Small intestine (tissue), 7 donors: Measurements from ENCODE around the gene CNR2. TPM values are rescaled to one million over a fixed set of nuclear protein-coding genes. Genes with fewer than 3 reads are reported as not detected.
"Not testable (repeated sequence)": the region's sequence is repeated elsewhere in the genome, so short reads cannot be mapped to it uniquely, and the experiment has no call there.

Experiments used
- DNase-seq, 2 donors: peaks; one replicate each; pipeline versions ENCODE4 v3.0.0 to v3.0.0-alpha.2; 2013
- FAIRE-seq: peaks from 2 replicates; lab custom pipeline; 2012; peaks lifted over from hg19 to GRCh38; lab: Jason Lieb, UNC
- H3K27ac ChIP-seq, 3 donors: one replicate each; pipeline ENCODE4 v1.5.1; 2013; ENCODE audit warnings: low read length in 2 of 3, mild to moderate bottlenecking in 2 of 3, control low read depth in 1 of 3, inconsistent platforms in 1 of 3, low read depth in 1 of 3, moderate library complexity in 1 of 3
- H3K27me3 ChIP-seq, 3 donors: one replicate each; pipeline ENCODE4 v1.6.1; 2013; ENCODE audit warnings: low read length in 3 of 3, inconsistent platforms in 1 of 3; ENCODE audit not compliant: control insufficient read depth in 3 of 3, insufficient read depth in 3 of 3
- H3K36me3 ChIP-seq, 3 donors: one replicate each; pipeline ENCODE4 v1.6.1; 2013; ENCODE audit warnings: low read length in 3 of 3, inconsistent platforms in 1 of 3, low read depth in 1 of 3, mild to moderate bottlenecking in 1 of 3, moderate library complexity in 1 of 3; ENCODE audit not compliant: control insufficient read depth in 3 of 3, insufficient read depth in 2 of 3
- H3K4me1 ChIP-seq, 3 donors: one replicate each; pipeline ENCODE4 v1.6.1; 2013; ENCODE audit warnings: low read length in 2 of 3, inconsistent platforms in 1 of 3, low read depth in 1 of 3, mild to moderate bottlenecking in 1 of 3, moderate library complexity in 1 of 3; ENCODE audit not compliant: control insufficient read depth in 3 of 3, insufficient read depth in 2 of 3
- H3K4me3 ChIP-seq, 3 donors: one replicate each; pipeline ENCODE4 v1.5.1; 2013; ENCODE audit warnings: low read length in 3 of 3, control low read depth in 1 of 3, inconsistent platforms in 1 of 3, low read depth in 1 of 3, mild to moderate bottlenecking in 1 of 3, moderate library complexity in 1 of 3
- H3K9me3 ChIP-seq, 2 donors: one replicate each; pipeline ENCODE4 v1.6.1; 2013; ENCODE audit warnings: low read depth in 1 of 2, low read length in 1 of 2; ENCODE audit not compliant: control insufficient read depth in 2 of 2, insufficient read depth in 1 of 2
- WGBS, 3 donors: extraction: QIAGEN DNeasy Blood & Tissue Kit; methylation state at CpG; one replicate each; pipeline ENCODE4 v1.1.7; 2013; 5-methylcytosine and 5-hydroxymethylcytosine counted together
- polyA plus RNA-seq, 4 donors: library from polyadenylated mRNA; stranded (reverse) in 3 of 4; unstranded in 1 of 4; fragments of 200-250 nt in 3 of 4; fragments of 120-200 nt in 1 of 4; gene quantifications; one replicate each; pipeline versions ENCODE4 v1.2.1 to v1.2.3, GENCODE V29; 2013
- donor health status: healthy with polysubstance abuse.
- donor health status: control.
- donor health status: control.
- donor health status: Bipolar disorder and iron deficiency.
- donor health status: healthy.

CNR2 gene
- polyA plus RNA-seq, 4 donors, result 0.10 to 0.15 TPM; not detected in 2

GRCh38 chr1:23848673-23849616, 64.2 kb downstream of the CNR2 start:
- no peak for FAIRE-seq
- Histone ChIP-seq H3K4me1 (no peaks in the 10 kb centered on the region), H3K27ac (no peak overlapping the region), H3K4me3 (no peak overlapping the region), H3K36me3 (peaks cover 0 to 33% (median 13%) of the 10 kb centered on the region in 3 donors), H3K27me3 (no peaks in the 10 kb centered on the region), H3K9me3 (peaks cover 0 to 14% of the 10 kb centered on the region in 2 donors)
- no peak for DNase-seq
- 91 to 95% (median 91%) methylated on average over 11 to 12 of the region's 12 CpGs for WGBS, 3 donors

GRCh38 chr1:23847482-23848095, 65.6 kb downstream of the CNR2 start:
- H3K9me3 ChIP-seq, result peaks cover 0 to 14% of the 10 kb centered on the region in 2 donors
- DNase-seq, result not testable (repeated sequence)
- H3K36me3 ChIP-seq, result peaks cover 0 to 35% (median 13%) of the 10 kb centered on the region in 3 donors

GRCh38 chr1:23845163-23845562, 68.0 kb downstream of the CNR2 start:
- Histone ChIP-seq H3K9me3 (peaks cover 0 to 10% of the 10 kb centered on the region in 2 donors), H3K27me3 (peaks cover 0 to 2% (median 0%) of the 10 kb centered on the region in 3 donors), H3K27ac (no peak overlapping the region), H3K4me1 (no peaks in the 10 kb centered on the region), H3K36me3 (peaks cover 0 to 30% (median 13%) of the 10 kb centered on the region in 3 donors), H3K4me3 (no peak overlapping the region)
- WGBS, 3 donors, result 94 to 98% (median 98%) methylated on average over 2 of the region's 2 CpGs
- FAIRE-seq, result no peak
- no peak for DNase-seq

More at GRCh38 chr1:23847482-23848095, 65.6 kb downstream of the CNR2 start:
- H3K4me1 ChIP-seq, H3K27me3 ChIP-seq, FAIRE-seq, H3K27ac ChIP-seq, H3K4me3 ChIP-seq: not testable (repeated sequence)
- 100% methylated on average over 2 of the region's 2 CpGs for WGBS, 3 donors

- 89 to 93% (median 90%) methylated on average over 5 of the region's 5 CpGs for WGBS, 3 donors
Measured at GRCh38 chr1:23843644-23844043, 69.5 kb downstream of the CNR2 start.

GRCh38 chr1:23838401-23838866, 74.7 kb downstream of the CNR2 start:
- Histone ChIP-seq H3K27me3 (peaks cover 0 to 9% (median 5%) of the 10 kb centered on the region in 3 donors), H3K4me1 (peaks cover 0 to 8% (median 0%) of the 10 kb centered on the region in 3 donors), H3K4me3 (peak overlapping the region; percentile 14 to 37 (median 23)), H3K27ac (no peak overlapping the region), H3K36me3 (no peaks in the 10 kb centered on the region), H3K9me3 (no peaks in the 10 kb centered on the region)
- WGBS, 3 donors, result 1% methylated on average over 21 of the region's 21 CpGs
- FAIRE-seq, result no peak
- DNase-seq, result peak; percentile 66 to 79

More at GRCh38 chr1:23843644-23844043, 69.5 kb downstream of the CNR2 start:
- peaks cover 0 to 21% (median 10%) of the 10 kb centered on the region in 3 donors for H3K36me3 ChIP-seq
- FAIRE-seq (no peak), DNase-seq (no peak)
- peaks cover 0 to 3% (median 0%) of the 10 kb centered on the region in 3 donors for H3K4me1 ChIP-seq
- no peak overlapping the region for H3K27ac ChIP-seq
- peaks cover 0 to 9% of the 10 kb centered on the region in 2 donors for H3K9me3 ChIP-seq
- no peak overlapping the region for H3K4me3 ChIP-seq
- peaks cover 0 to 2% (median 0%) of the 10 kb centered on the region in 3 donors for H3K27me3 ChIP-seq

GRCh38 chr1:23837908-23838307, 75.3 kb downstream of the CNR2 start:
- no peaks in the 10 kb centered on the region for H3K36me3 ChIP-seq
- H3K4me3 ChIP-seq, result peak overlapping the region in 1 of 3 donors; percentile 37
- H3K27me3 ChIP-seq, result peaks cover 0 to 9% (median 5%) of the 10 kb centered on the region in 3 donors
- no peak overlapping the region for H3K27ac ChIP-seq
- peaks cover 0 to 8% (median 0%) of the 10 kb centered on the region in 3 donors for H3K4me1 ChIP-seq
- H3K9me3 ChIP-seq, result no peaks in the 10 kb centered on the region
- no peak for FAIRE-seq
- peak in 1 of 2 donors; percentile 17 for DNase-seq
- WGBS, 3 donors, result 9 to 17% (median 16%) methylated on average over 11 to 13 of the region's 13 CpGs

- no peak overlapping the region for H3K4me3 ChIP-seq
- no peak for FAIRE-seq
- WGBS, 3 donors, result 69 to 74% (median 72%) methylated on average over 3 of the region's 3 CpGs
Measured at GRCh38 chr1:23836037-23836436, 77.1 kb downstream of the CNR2 start.

GRCh38 chr1:23834156-23834555, 79.0 kb downstream of the CNR2 start:
- not testable (repeated sequence) for H3K9me3 ChIP-seq, H3K4me1 ChIP-seq, H3K27me3 ChIP-seq, FAIRE-seq, H3K27ac ChIP-seq, H3K36me3 ChIP-seq, DNase-seq, H3K4me3 ChIP-seq
- WGBS, 3 donors, result 81 to 88% (median 83%) methylated on average over 6 of the region's 6 CpGs

More at GRCh38 chr1:23836037-23836436, 77.1 kb downstream of the CNR2 start:
- Histone ChIP-seq H3K27me3 (peaks cover 0 to 9% (median 3%) of the 10 kb centered on the region in 3 donors), H3K9me3 (no peaks in the 10 kb centered on the region), H3K4me1 (peaks cover 0 to 8% (median 0%) of the 10 kb centered on the region in 3 donors), H3K36me3 (no peaks in the 10 kb centered on the region), H3K27ac (no peak overlapping the region)
- no peak for DNase-seq
